Measurements from ENCODE around the gene RNF126.

GRCh38 chr19:648904-649801 lies 13.9 kb downstream of the RNF126 start:
- TF ChIP-seq, protein P1, sequence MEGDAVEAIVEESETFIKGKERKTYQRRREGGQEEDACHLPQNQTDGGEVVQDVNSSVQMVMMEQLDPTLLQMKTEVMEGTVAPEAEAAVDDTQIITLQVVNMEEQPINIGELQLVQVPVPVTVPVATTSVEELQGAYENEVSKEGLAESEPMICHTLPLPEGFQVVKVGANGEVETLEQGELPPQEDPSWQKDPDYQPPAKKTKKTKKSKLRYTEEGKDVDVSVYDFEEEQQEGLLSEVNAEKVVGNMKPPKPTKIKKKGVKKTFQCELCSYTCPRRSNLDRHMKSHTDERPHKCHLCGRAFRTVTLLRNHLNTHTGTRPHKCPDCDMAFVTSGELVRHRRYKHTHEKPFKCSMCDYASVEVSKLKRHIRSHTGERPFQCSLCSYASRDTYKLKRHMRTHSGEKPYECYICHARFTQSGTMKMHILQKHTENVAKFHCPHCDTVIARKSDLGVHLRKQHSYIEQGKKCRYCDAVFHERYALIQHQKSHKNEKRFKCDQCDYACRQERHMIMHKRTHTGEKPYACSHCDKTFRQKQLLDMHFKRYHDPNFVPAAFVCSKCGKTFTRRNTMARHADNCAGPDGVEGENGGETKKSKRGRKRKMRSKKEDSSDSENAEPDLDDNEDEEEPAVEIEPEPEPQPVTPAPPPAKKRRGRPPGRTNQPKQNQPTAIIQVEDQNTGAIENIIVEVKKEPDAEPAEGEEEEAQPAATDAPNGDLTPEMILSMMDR (IDR thresholded peaks at IDR 0.05; ENCODE audit: poor library complexity, severe bottlenecking): no peak
- no peak for TF ChIP-seq RAD21 (conservative IDR thresholded peaks at IDR 0.05)
- no peak for TF ChIP-seq POLR2AphosphoS5 (IDR thresholded peaks at IDR 0.05)
- no peak for TF ChIP-seq EZH2 (IDR thresholded peaks at IDR 0.05; ENCODE audit: borderline replicate concordance, insufficient read depth, low read length, poor library complexity, severe bottlenecking)
- TF ChIP-seq SMC3 (conservative IDR thresholded peaks at IDR 0.05; ENCODE audit: poor library complexity): no peak
- TF ChIP-seq, protein P2, sequence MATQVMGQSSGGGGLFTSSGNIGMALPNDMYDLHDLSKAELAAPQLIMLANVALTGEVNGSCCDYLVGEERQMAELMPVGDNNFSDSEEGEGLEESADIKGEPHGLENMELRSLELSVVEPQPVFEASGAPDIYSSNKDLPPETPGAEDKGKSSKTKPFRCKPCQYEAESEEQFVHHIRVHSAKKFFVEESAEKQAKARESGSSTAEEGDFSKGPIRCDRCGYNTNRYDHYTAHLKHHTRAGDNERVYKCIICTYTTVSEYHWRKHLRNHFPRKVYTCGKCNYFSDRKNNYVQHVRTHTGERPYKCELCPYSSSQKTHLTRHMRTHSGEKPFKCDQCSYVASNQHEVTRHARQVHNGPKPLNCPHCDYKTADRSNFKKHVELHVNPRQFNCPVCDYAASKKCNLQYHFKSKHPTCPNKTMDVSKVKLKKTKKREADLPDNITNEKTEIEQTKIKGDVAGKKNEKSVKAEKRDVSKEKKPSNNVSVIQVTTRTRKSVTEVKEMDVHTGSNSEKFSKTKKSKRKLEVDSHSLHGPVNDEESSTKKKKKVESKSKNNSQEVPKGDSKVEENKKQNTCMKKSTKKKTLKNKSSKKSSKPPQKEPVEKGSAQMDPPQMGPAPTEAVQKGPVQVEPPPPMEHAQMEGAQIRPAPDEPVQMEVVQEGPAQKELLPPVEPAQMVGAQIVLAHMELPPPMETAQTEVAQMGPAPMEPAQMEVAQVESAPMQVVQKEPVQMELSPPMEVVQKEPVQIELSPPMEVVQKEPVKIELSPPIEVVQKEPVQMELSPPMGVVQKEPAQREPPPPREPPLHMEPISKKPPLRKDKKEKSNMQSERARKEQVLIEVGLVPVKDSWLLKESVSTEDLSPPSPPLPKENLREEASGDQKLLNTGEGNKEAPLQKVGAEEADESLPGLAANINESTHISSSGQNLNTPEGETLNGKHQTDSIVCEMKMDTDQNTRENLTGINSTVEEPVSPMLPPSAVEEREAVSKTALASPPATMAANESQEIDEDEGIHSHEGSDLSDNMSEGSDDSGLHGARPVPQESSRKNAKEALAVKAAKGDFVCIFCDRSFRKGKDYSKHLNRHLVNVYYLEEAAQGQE (IDR thresholded peaks at IDR 0.05; ENCODE audit: borderline replicate concordance): no peak
- no peak for TF ChIP-seq TAF1 (IDR thresholded peaks at IDR 0.05; ENCODE audit: low read depth)
- TF ChIP-seq MXI1 (conservative IDR thresholded peaks at IDR 0.05; ENCODE audit: poor library complexity, severe bottlenecking): no peak
- TF ChIP-seq EP300 (conservative IDR thresholded peaks at IDR 0.05; ENCODE audit: poor library complexity, severe bottlenecking): no peak

Data from neural cell (in vitro differentiated cells).